Endothelial cell of umbilical vein (primary cell): ENCODE results near the gene MLNR.

Experiments used
- CTCF ChIP-seq, 2 donors: IDR thresholded peaks; 1 replicate in 1 of 2; 2 replicates in 1 of 2; pipeline ENCODE4 v1.5.1; 2011; ENCODE audit warnings: low read length in 2 of 2, mild to moderate bottlenecking in 2 of 2, moderate library complexity in 2 of 2, control low read depth in 1 of 2, inconsistent platforms in 1 of 2, low read depth in 1 of 2; ENCODE audit not compliant: insufficient read depth in 1 of 2; ENCODE audit errors: extremely low read depth in 1 of 2
- MAX ChIP-seq: IDR thresholded peaks from 2 replicates; pipeline ENCODE4 v1.6.1; 2011; ENCODE audit not compliant: insufficient read depth, insufficient read length
- POLR2A ChIP-seq: IDR thresholded peaks from 2 replicates; pipeline ENCODE4 v1.6.1; 2012; ENCODE audit warnings: low read depth, mild to moderate bottlenecking, control low read depth, low read length

- TF ChIP-seq POLR2A (no peak), CTCF (IDR thresholded peaks at IDR 0.05; ENCODE audit: extremely low read depth in 1 of 2, insufficient read depth in 1 of 2, low read depth in 1 of 2, low read length in 2 of 2) (no peak), MAX (no peak)
Measured at GRCh38 chr13:49256841-49257240, 36.7 kb downstream of the MLNR start.
